Small intestine (tissue), 7 donors: ENCODE results near the gene RALB. TPM values are rescaled to one million over a fixed set of nuclear protein-coding genes. Genes with fewer than 3 reads are reported as not detected.
A peak's percentile ranks its signal among the peaks of the same experiment; 100 is the strongest.

Experiments used
- DNase-seq, 2 donors: peaks; one replicate each; pipeline versions ENCODE4 v3.0.0 to v3.0.0-alpha.2; 2013
- FAIRE-seq: peaks from 2 replicates; lab custom pipeline; 2012; peaks lifted over from hg19 to GRCh38; lab: Jason Lieb, UNC
- H3K27ac ChIP-seq, 3 donors: one replicate each; pipeline ENCODE4 v1.5.1; 2013; ENCODE audit warnings: low read length in 2 of 3, mild to moderate bottlenecking in 2 of 3, control low read depth in 1 of 3, inconsistent platforms in 1 of 3, low read depth in 1 of 3, moderate library complexity in 1 of 3
- H3K27me3 ChIP-seq, 3 donors: one replicate each; pipeline ENCODE4 v1.6.1; 2013; ENCODE audit warnings: low read length in 3 of 3, inconsistent platforms in 1 of 3; ENCODE audit not compliant: control insufficient read depth in 3 of 3, insufficient read depth in 3 of 3
- H3K36me3 ChIP-seq, 3 donors: one replicate each; pipeline ENCODE4 v1.6.1; 2013; ENCODE audit warnings: low read length in 3 of 3, inconsistent platforms in 1 of 3, low read depth in 1 of 3, mild to moderate bottlenecking in 1 of 3, moderate library complexity in 1 of 3; ENCODE audit not compliant: control insufficient read depth in 3 of 3, insufficient read depth in 2 of 3
- H3K4me1 ChIP-seq, 3 donors: one replicate each; pipeline ENCODE4 v1.6.1; 2013; ENCODE audit warnings: low read length in 2 of 3, inconsistent platforms in 1 of 3, low read depth in 1 of 3, mild to moderate bottlenecking in 1 of 3, moderate library complexity in 1 of 3; ENCODE audit not compliant: control insufficient read depth in 3 of 3, insufficient read depth in 2 of 3
- H3K4me3 ChIP-seq, 3 donors: one replicate each; pipeline ENCODE4 v1.5.1; 2013; ENCODE audit warnings: low read length in 3 of 3, control low read depth in 1 of 3, inconsistent platforms in 1 of 3, low read depth in 1 of 3, mild to moderate bottlenecking in 1 of 3, moderate library complexity in 1 of 3
- H3K9me3 ChIP-seq, 2 donors: one replicate each; pipeline ENCODE4 v1.6.1; 2013; ENCODE audit warnings: low read depth in 1 of 2, low read length in 1 of 2; ENCODE audit not compliant: control insufficient read depth in 2 of 2, insufficient read depth in 1 of 2
- WGBS, 3 donors: extraction: QIAGEN DNeasy Blood & Tissue Kit; methylation state at CpG; one replicate each; pipeline ENCODE4 v1.1.7; 2013; 5-methylcytosine and 5-hydroxymethylcytosine counted together
- polyA plus RNA-seq, 4 donors: library from polyadenylated mRNA; stranded (reverse) in 3 of 4; unstranded in 1 of 4; fragments of 200-250 nt in 3 of 4; fragments of 120-200 nt in 1 of 4; gene quantifications; one replicate each; pipeline versions ENCODE4 v1.2.1 to v1.2.3, GENCODE V29; 2013
- donor health status: healthy with polysubstance abuse.
- donor health status: control.
- donor health status: control.
- donor health status: Bipolar disorder and iron deficiency.
- donor health status: healthy.

RALB gene
- polyA plus RNA-seq, 4 donors: 61.8 to 141 (median 75.3) TPM

DNA sequence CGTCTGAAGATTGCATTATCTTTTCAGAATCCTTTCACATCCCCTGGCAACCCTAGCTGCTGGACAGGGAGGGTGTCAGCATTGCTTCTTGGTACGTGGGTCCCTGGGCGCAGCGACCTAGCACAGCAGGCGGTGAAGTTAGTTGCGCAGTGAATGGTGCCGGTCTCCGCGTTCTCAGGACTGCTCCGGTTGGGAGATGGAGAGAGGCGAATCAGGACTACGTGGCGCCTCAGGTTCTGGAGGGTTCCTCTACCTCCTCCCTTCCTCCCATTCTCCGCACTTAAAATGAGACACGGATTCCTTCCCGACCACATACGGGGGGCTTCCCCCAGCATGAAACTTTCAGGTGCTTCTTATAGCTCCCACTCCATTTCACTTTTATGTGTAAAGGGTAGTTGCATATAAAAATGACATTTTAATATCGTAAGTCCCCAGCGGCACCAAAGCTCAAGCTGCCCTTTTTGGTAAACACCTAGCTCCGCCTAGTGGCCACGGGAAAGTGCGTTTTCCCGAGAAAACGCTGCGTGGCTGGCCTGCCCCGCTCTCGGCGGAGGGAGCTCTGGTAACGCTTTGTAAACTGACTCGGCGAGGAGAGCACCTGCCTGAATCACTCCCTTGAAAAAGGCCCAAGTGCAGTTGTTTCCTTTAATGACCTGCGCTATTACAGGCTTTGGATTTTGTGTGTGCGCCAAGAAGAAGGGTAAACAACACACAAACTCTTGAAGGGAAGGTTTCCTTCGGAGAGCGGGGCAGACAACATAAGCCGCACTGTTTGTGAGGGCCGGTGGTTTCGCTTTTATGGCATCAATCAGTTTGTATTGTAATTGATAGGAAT lies 60.4 kb downstream of the RALB start:
- Histone ChIP-seq H3K36me3 (no peaks in the 10 kb centered on the region), H3K9me3 (peaks cover 0 to 3% of the 10 kb centered on the region in 2 donors), H3K4me1 (peaks cover 0 to 10% (median 0%) of the 10 kb centered on the region in 3 donors), H3K27me3 (peaks cover 0 to 17% (median 0%) of the 10 kb centered on the region in 3 donors), H3K27ac (no peak overlapping the region), H3K4me3 (peak overlapping the region in 2 of 3 donors; percentile 10 to 49)
- DNase-seq (peak; percentile 81 to 90), FAIRE-seq (no peak)
- WGBS, 3 donors: 2 to 4% (median 4%) methylated on average over 38 of the region's 38 CpGs

DNA sequence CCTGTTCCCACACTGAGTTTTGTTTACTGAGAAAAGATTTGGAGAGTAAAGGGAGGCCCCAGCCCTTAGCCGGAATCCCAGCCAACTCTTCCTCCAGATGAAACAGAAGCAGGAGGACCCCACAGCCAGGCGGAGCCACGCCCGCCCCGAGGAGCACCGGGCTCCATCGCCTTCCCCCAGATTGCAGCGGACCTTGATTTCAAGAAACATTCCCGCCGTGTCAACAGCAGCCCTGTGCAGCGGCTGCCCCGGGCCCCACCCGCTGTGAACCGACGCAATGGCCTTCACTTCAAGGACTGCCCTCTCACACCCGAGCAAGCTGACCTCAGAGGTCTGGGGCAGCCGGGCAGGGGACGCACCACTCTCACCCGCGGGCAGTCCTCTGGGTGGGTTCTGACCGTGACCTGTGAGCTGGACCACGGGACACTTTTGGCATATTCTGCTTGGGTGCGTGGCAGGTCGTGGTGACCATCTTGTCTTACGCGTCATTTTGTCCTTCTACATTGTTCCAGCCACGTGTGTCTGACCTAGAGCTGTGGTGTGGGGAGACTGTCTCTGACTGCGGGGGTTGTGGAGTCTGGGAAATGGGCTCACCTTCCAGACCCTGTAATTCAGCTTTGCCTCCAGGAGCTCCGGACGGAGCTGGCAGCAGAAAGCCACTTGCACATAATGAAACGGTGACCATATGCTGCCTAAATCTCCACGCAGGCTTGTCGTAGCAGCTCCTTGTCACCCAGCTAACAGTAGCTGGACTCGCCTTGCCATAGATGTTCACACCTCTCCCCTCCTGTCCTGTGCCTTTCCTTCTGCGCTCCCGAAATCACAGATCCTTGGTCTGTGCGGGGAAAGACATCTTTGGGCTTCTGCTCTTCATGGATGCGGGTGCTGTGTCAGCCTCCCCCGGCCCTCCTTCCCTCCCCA lies 61.3 kb downstream of the RALB start:
- WGBS, 3 donors: 38 to 62% (median 48%) methylated on average over 39 of the region's 39 CpGs
- FAIRE-seq (no peak), DNase-seq (peak in 1 of 2 donors; percentile 16)
- Histone ChIP-seq H3K27me3 (peaks cover 0 to 17% (median 0%) of the 10 kb centered on the region in 3 donors), H3K36me3 (no peaks in the 10 kb centered on the region), H3K27ac (no peak overlapping the region), H3K4me1 (peaks cover 0 to 10% (median 0%) of the 10 kb centered on the region in 3 donors), H3K4me3 (peak overlapping the region in 2 of 3 donors; percentile 10 to 49), H3K9me3 (peaks cover 0 to 3% of the 10 kb centered on the region in 2 donors)

DNA sequence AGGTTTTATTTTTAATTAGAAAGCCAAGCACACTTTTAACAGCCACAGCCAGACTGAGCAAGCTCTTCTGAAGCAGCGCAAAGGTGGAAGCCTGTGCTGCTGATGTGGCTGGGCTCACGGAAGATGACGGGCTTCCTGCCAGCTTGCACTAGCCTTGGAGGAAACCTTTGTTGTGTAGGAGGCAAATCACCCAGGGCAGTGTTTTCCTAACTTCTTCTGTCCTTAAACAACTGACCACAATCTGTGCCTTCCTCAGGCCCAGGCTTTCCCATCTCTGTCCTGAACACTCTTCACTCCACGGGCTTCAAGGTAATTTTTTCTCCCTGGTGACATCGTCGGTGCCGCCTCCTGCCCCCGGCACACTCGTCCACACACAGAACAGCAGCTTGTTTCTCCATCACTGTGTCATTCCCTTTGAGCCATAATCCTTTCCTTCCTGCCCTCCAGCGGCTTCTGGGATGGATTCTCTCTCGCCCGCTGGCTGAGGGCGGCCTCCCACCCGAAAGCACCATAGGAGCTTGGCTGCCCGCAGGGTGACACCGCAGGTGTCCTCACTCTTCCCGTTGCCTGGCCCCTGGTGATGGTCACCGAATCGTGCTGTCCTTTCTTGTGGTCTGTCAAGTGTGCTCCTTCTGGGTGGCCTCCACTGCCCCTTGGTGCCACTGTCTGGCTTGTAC lies 62.2 kb downstream of the RALB start:
- WGBS, 3 donors: 80 to 85% (median 83%) methylated on average over 19 of the region's 19 CpGs
- Histone ChIP-seq H3K4me1 (peaks cover 0 to 10% (median 0%) of the 10 kb centered on the region in 3 donors), H3K9me3 (peaks cover 0 to 3% of the 10 kb centered on the region in 2 donors), H3K27ac (no peak overlapping the region), H3K36me3 (no peaks in the 10 kb centered on the region), H3K4me3 (no peak overlapping the region), H3K27me3 (peaks cover 0 to 17% (median 0%) of the 10 kb centered on the region in 3 donors)
- DNase-seq: no peak
- no peak for FAIRE-seq

DNA sequence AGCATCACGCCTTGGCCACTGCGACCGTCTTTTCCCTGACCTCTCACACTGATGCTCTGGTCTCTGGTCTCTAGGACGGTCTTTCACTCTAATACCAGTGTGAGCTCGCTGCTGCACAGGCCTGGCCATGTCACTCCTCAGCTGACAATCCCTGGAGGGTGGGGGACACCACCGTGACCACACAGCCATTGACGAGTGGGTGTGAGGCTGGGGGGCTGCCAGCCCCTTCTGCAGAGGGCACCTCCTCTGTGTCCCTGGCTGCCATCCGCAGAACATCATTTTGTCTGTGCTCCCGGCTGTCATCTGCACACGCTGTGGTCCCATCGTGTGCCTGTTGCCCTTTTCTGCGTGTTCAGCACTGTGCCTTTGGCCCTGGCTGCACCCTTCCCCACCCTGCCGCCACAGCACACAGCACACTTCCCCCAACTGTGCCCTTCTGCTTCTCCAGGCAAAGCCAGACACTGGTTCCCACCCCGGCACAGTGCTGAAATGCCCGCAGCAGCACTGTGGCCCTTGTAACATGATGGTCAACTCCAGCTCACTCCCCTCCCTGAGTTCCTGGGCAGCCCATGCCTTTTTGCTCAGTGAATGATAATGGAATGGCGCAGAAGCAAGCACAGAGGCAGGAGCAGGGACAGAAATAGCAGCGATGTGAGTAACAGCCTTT lies 62.8 kb downstream of the RALB start:
- Histone ChIP-seq H3K27ac (no peak overlapping the region), H3K36me3 (no peaks in the 10 kb centered on the region), H3K4me3 (no peak overlapping the region), H3K4me1 (peaks cover 0 to 10% (median 0%) of the 10 kb centered on the region in 3 donors), H3K9me3 (peaks cover 0 to 3% of the 10 kb centered on the region in 2 donors), H3K27me3 (peaks cover 0 to 20% (median 0%) of the 10 kb centered on the region in 3 donors)
- DNase-seq (no peak), FAIRE-seq (no peak)
- WGBS, 3 donors: 87 to 94% (median 92%) methylated on average over 16 to 17 of the region's 17 CpGs

DNA sequence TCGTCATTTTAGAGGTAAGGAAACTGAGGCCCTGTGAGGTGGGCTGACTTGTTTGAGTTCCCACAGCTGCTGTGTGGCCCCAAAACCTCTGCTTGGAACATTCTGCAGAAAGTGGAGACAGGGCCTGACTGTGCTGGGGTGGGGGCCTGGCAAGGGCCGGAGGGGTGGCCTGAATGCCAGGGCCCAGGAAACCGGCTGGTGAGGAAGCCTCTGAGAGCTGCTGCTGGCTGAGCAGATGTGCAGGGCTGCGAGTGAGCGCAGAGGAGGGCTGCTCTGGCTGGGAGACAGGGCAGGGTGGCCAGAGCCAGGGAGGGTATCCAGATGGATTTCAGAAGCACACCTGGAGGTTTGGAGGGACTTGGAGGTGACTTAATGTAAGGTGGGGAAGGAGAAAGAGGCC lies 63.4 kb downstream of the RALB start:
- H3K27me3 ChIP-seq: peaks cover 0 to 20% (median 0%) of the 10 kb centered on the region in 3 donors
- no peak overlapping the region for H3K27ac ChIP-seq
- H3K4me3 ChIP-seq: no peak overlapping the region
- 92 to 96% (median 93%) methylated on average over 5 of the region's 5 CpGs for WGBS, 3 donors
- peaks cover 0 to 3% of the 10 kb centered on the region in 2 donors for H3K9me3 ChIP-seq
- FAIRE-seq (no peak), DNase-seq (no peak)
- H3K36me3 ChIP-seq: no peaks in the 10 kb centered on the region
- H3K4me1 ChIP-seq: peaks cover 0 to 10% (median 0%) of the 10 kb centered on the region in 3 donors

DNA sequence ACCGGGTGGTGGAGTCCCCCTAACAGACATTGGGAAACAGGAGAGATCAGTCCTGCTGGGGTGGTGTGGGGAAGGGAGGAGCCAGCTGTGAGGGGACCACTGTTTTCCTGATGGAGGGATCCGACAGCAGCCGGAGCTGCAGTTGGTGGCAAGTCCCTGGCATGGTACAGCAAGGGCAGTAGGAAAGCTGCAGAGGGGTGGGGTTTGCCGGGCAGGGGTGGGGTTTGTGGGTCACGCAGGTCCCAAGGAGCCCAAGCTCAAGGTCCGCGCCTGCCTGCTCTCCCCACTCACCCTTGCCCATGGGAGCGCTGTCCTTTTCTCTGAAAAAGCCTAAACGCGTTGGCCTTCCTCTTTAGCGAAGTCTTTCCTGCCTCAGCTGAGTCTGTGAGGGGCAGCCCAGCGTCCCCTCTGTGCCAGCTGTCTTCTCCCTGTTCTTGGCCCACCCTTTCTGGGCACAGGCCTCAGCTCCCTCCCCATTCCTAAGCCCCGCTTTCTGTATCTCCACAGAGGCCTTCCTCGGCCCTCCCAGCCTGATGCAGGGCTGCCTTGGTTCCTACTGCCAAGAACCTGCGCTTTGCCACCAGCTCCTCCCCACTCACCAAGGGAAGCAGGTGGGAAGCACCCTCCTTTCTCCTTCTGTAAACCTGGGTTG lies 64.0 kb downstream of the RALB start:
- WGBS, 3 donors: 78 to 87% (median 86%) methylated on average over 15 of the region's 15 CpGs
- DNase-seq (no peak), FAIRE-seq (no peak)
- Histone ChIP-seq H3K4me1 (peaks cover 0 to 10% (median 0%) of the 10 kb centered on the region in 3 donors), H3K36me3 (no peaks in the 10 kb centered on the region), H3K27ac (no peak overlapping the region), H3K4me3 (no peak overlapping the region), H3K27me3 (peaks cover 0 to 20% (median 0%) of the 10 kb centered on the region in 3 donors), H3K9me3 (peaks cover 0 to 3% of the 10 kb centered on the region in 2 donors)

DNA sequence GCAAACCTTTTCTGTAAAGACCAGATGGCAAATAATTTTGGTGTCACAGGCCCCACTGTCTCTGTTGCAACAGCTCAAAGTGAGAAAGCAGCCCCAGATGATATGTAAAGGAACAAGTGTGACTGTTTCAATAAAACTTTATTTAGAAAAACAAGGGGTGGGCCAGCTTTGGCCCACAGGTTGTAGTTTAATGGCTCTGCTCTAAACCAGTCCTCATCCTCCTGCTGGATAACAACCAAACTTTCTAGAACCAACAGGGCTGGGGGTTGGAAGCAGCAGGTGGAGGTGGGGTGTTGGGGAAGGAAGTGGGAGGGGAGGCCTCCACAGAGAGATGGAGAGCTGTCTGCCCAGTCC lies 64.5 kb downstream of the RALB start:
- peaks cover 0 to 3% of the 10 kb centered on the region in 2 donors for H3K9me3 ChIP-seq
- no peak overlapping the region for H3K27ac ChIP-seq
- H3K4me1 ChIP-seq: peaks cover 0 to 10% (median 0%) of the 10 kb centered on the region in 3 donors
- no peaks in the 10 kb centered on the region for H3K36me3 ChIP-seq
- DNase-seq (no peak), FAIRE-seq (no peak)
- H3K27me3 ChIP-seq: peaks cover 0 to 20% (median 0%) of the 10 kb centered on the region in 3 donors
- no peak overlapping the region for H3K4me3 ChIP-seq
